NCI-H187 treated with DMSO at 0.1 percent for 48 hours (cell line): ENCODE results near the gene OAF.
"Not testable (repeated sequence)": the region's sequence is repeated elsewhere in the genome, so short reads cannot be mapped to it uniquely, and the experiment has no call there.

Source experiments
- DNase-seq: peaks from one replicate; lab custom pipeline; 2025; lab: John Stamatoyannopoulos, UW

The OAF gene

GRCh38 chr11:120273432-120273831 lies 62.6 kb downstream of the OAF start:
- DNase-seq = no peak

GRCh38 chr11:120273956-120274355 lies 63.1 kb downstream of the OAF start:
- not testable (repeated sequence) for DNase-seq

GRCh38 chr11:120279502-120279901 lies 68.7 kb downstream of the OAF start:
- DNase-seq = no peak
